Fibroblast of skin of back (primary cell): ENCODE measurements around the gene ZFYVE19.

ENCODE experiments used
- DNase-seq: peaks from one replicate; pipeline ENCODE4 v3.0.0-alpha.2; 2013

ZFYVE19 gene

GRCh38 chr15:40775740-40776536, 31.0 kb upstream of the ZFYVE19 start:
- DNase-seq, result no peak

DNA sequence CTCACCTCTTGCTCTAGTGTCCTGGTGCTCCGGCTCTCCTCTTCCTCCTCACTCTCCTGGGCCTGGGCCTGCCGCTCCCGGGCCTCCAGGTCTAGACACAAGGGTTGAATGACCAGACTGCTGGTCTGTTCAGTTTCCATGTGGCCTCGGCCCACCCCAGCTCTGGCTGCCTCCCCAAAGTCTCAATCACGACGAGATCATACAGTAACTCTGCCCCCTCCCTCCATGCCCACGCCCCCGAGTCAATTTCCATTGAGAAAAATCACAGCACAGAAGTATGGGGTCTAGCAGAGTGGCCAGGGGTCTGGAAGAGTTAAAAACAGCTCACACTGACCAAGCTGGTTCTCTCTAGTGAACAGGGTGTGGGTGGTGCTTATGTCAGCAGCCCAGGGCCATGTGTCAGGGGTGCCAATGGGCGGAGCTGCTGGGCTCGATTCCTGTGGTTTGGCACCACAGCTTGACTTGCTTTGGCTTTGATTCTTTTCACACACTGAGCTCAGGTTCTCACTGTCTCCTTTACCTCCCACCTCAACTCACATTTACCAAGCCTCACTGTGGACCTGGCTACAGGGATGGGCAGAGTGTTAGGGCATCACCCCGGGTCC, 30.2 kb upstream of the ZFYVE19 start:
- DNase-seq, result peak; percentile 42

- no peak for DNase-seq
Measured at GRCh38 chr15:40782609-40783227, 24.2 kb upstream of the ZFYVE19 start.

- DNase-seq, result no peak
Measured at GRCh38 chr15:40785164-40785563, 21.7 kb upstream of the ZFYVE19 start.

DNA sequence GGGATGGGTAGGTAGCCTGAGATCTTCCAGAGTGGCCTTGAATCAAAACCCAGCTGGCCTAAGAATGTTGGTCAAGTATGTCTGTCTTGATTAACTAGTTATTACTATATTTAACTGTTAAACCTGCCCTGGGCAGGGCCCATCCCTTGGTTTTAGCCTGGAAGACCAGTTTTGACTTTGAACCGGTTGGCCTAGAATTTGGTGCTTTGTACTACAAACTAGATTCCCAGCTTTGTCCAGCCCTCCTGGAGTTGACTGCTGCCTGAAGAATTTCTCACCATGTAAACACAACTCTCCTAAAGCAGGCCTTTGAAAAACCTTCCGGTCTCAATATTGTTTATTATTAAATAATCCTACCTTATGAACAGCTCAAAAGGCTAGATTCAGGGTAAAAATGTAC, 21.1 kb upstream of the ZFYVE19 start:
- no peak for DNase-seq

DNA sequence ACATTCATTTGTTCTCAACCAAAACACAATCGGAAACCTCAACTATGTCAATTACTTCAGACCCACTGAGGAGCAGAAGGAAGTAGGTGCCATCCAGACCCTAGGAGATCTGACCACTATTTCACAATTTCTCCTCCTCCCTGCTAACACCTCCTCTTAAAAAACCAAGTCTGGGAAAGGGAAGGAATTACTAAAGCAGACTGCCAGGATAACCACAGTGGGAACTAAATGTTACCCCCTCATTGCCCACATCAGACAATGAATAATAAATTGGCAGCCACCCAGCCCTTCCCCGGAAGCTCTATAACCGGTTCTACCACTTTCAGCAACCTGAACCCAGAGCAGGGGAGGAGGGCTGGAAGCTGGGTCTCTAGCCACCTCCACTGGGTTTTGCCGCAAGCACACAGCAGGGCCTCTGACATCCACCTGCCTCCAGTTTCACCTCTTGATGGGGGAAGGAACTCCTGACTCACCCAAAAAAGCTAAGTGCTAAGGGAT, 19.5 kb upstream of the ZFYVE19 start:
- DNase-seq, result peak; percentile 69

- no peak for DNase-seq
Measured at GRCh38 chr15:40787991-40788390, 18.9 kb upstream of the ZFYVE19 start.

DNA sequence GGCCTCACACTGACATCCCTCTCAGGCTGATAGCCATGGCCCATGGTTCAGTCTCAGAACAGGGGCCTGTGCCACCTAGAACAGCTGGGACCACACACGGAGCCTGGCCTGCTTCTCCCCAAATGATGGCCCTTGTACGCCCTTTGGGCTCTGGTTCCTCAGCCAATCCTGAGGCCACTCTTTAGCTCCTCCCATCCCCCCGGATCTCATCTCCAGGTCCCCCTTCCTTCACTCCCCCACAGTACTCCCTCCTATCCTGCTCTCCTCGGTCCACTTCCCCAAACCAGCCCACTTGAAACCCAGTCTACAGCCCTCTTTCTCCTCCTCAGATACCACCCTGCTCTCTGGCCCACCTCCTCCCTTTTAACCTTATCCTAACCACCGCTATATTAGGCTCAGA, 17.8 kb upstream of the ZFYVE19 start:
- DNase-seq, result no peak

- no peak for DNase-seq
Measured at GRCh38 chr15:40789999-40790398, 16.9 kb upstream of the ZFYVE19 start.

DNA sequence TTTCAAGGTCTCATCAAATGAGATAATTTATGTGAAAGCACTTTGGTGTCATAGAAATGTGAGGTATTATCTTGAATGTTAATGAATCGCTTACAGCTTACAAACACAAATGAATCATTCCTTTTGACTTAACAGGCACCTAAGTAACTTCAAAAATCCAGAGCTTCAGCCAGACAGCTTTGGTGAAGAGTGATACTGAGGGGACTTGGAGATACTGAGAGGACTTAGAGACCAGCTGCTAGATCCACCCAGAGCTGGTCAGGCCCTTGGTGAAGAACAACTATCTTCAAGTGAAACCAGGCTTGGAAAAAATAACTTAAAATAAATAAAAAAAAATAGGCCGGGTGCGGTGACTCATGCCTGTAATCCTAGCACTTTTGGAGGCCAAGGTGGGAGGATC, 16.2 kb upstream of the ZFYVE19 start:
- peak; percentile 15 for DNase-seq

- no peak for DNase-seq
Measured at GRCh38 chr15:40792394-40792793, 14.5 kb upstream of the ZFYVE19 start.

- DNase-seq, result peak; percentile 89
Measured at GRCh38 chr15:40793216-40793989, 13.5 kb upstream of the ZFYVE19 start.

DNA sequence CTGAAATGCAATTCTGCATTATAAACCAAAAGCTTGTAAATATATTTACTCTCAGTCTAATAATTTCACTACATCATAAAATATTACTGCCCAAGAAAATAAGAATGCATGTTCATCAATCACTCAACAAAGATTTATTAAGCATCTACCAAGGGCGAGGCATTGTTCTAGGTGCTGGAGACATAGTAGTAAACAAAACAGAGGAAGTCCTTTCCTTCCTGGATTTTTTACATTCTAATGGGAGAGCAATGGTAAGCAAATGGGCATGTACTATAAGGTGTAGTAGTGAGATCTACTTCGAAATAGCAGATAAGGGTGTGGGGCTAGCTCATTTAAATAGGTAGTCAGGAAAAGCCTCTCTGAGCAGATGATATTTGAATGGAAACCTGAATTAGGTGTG, 10.8 kb upstream of the ZFYVE19 start:
- no peak for DNase-seq

DNA sequence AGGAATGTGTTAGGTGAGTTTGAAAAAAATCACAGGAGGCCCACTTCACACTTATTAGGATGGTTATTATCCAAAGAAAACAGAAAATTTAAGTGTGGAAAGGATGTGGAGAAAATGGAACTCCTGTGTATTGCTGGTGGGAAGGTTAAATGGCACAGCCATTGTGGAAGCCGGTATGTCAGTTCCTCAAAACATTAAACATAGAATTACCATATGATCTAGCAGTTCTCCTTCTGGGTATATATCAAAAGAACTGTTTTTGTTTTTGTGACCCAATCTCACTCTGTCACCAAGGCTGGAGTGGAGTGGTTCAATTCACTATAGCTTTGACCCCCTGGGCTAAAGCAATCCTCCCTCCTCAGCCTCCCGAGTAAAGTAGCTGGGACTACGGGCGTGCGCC, 10.4 kb upstream of the ZFYVE19 start:
- no peak for DNase-seq

DNA sequence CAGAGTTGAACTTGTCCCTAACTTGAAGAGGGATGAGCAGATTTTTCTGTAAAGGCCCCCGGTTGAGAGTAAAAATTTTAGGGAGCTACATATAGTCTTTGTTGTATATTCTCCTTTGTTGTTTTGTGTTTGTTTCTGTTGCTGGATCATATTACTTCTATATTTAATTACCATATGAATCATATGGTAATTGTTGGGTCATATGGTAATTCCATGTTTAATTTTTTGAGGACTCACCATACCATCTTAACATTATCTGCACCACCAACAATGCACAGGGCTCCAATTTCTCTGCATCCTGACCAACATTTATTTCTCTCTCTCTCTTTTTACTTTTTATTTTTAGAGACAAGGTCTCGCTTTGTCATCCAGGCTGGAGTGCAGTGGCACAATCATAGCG, 7.4 kb upstream of the ZFYVE19 start:
- DNase-seq, result no peak

GRCh38 chr15:40803076-40803475, 3.8 kb upstream of the ZFYVE19 start:
- no peak for DNase-seq

DNA sequence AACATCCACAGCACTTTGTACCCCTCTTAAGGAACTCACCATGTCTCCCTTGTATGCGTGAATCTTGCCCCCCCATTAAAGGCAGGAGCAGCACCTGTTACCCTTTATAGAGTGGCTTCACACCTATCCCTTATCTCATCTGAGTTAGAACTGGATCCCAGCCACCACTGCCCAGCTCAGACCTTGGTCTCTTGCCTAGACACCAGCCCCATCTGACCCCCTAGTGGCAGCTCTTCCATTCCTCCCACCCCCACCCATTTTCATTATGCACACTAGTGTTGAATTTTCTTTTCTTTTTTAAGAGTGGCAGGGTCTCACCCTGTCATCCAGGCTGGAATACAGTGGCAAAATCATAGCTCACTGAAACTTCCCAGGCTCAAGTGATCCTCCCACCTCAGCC, 3.2 kb upstream of the ZFYVE19 start:
- DNase-seq, result no peak

GRCh38 chr15:40806672-40807027, 239 bp upstream of the ZFYVE19 start:
- no peak for DNase-seq

GRCh38 chr15:40807888-40808461, 1.1 kb downstream of the ZFYVE19 start:
- no peak for DNase-seq

DNA sequence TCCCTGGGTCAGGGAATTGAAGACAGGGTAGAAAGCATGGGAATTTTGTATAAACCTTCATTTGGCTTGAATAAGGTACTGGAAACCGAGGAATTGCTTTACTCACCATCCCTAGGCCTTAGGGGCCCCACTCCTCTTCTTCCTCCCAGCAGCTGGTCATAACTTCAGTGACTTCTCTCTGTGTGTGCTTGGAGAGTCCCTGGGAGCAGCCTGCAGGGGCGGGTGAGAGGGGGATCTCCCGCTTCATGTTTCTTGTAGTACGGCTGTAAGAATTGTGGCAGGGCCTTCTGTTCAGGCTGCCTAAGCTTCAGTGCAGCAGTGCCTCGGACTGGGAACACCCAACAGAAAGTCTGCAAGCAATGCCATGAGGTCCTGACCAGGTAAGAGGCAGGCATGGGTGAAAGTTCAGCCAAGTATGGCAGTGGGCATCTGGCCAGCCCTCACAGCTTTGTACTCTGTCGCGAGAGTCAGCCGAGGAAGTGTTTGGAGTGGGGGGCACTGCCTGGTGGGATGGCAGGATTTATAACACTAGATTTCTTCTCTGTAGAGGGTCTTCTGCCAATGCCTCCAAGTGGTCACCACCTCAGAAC, 2.1 kb downstream of the ZFYVE19 start:
- no peak for DNase-seq

GRCh38 chr15:40812721-40813425, 6.0 kb downstream of the ZFYVE19 start:
- DNase-seq, result no peak
